Activated T-cell treated with anti-CD3 and anti-CD28 coated beads, Interleukin-2, amount 50 U/mL, for 72 hours (primary cell): ENCODE measurements around the gene TUBA3D. TPM values are rescaled to one million over a fixed set of nuclear protein-coding genes. Genes with fewer than 3 reads are reported as not detected.
"Not testable (repeated sequence)": the region's sequence is repeated elsewhere in the genome, so short reads cannot be mapped to it uniquely, and the experiment has no call there.

ENCODE experiments used
- ATAC-seq, 2 donors: fragments of 150-1000 bp; cut with Tn5 transposase; replicated peaks in 1 of 2; 2 replicates each; pipeline ENCODE4 v1.10.0; 2021; ENCODE audit warnings: moderate library complexity in 2 of 2, mild to moderate bottlenecking in 1 of 2
- DNase-seq, 2 donors: peaks; one replicate each; pipeline ENCODE4 v3.0.0; 2021 to 2022; ENCODE audit warnings: mixed read lengths in 1 of 2
- H3K27ac Mint-ChIP-seq: one replicate; pipeline ENCODE4 v1.8.0; 2022; ENCODE audit warnings: mild to moderate bottlenecking, moderate library complexity, mixed read lengths
- H3K27me3 Mint-ChIP-seq: one replicate; pipeline ENCODE4 v1.8.0; 2022; ENCODE audit warnings: low read depth, mixed read lengths
- H3K36me3 Mint-ChIP-seq, 2 donors: one replicate each; pipeline ENCODE4 v1.8.0; 2022; ENCODE audit warnings: mixed read lengths in 2 of 2, mild to moderate bottlenecking in 1 of 2; ENCODE audit not compliant: insufficient read depth in 2 of 2
- H3K4me1 Mint-ChIP-seq: one replicate; pipeline ENCODE4 v1.8.0; 2022; ENCODE audit warnings: low read depth, mixed read lengths
- H3K4me3 Mint-ChIP-seq, 2 donors: one replicate each; pipeline ENCODE4 v1.8.0; 2022; ENCODE audit warnings: mild to moderate bottlenecking in 2 of 2, mixed read lengths in 2 of 2, moderate library complexity in 2 of 2
- H3K9me3 Mint-ChIP-seq, 2 donors: one replicate each; pipeline ENCODE4 v1.8.0; 2022; ENCODE audit warnings: mixed read lengths in 2 of 2
- total RNA-seq, 2 donors: library from RNA; stranded (reverse); gene quantifications; one replicate each; pipeline ENCODE4 v1.2.3, GENCODE V29; 2022

The TUBA3D gene
- total RNA-seq, 2 donors from 2014 or later, result not detected

DNA sequence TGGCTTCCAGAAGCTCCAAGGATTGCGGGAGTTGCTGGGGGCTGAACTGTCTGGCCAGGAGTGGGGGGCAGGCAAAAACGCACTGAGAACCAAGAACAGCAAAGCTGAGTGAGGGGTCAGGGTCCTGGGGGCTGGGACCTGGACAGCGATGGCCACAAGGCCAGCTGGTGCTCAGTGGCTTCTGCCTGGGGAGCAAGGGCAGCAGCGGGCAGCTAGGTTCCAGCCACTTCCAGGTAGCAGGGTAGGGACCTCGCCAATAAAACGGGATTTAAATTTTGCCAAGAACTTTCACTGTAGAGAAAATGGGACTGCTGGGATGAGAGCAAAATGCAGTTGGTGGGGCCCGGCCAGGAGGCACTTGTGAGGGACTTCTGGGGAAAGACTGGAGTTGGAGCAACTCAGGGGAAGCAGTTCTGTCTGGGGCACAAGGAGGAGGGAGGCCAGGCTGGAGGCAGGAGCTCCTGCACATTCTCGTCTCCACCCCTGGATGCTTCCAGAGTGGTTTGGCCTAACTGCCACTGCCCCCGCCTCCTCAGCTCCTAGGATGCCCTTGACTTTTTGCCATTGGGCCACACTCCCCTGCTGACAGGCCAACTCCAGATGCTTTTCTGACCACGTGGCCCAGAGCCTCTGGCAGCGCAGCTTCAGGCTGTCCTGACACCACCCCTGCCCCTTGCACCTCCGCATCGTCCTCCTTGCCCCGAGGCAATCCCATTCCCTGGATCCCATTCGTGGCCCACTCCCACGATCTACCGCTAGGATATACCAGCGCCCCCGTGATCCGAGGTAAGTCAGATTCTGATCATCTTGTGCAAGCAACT, 46.3 kb downstream of the TUBA3D start:
- Mint-ChIP-seq H3K36me3 (peaks cover 0 to 4% of the 10 kb centered on the region in 2 donors), H3K4me1 (peaks cover under 1% of the 10 kb centered on the region), H3K9me3 (no peaks in the 10 kb centered on the region), H3K27ac (no peak overlapping the region), H3K27me3 (no peaks in the 10 kb centered on the region), H3K4me3 (no peak overlapping the region)
- no peak for DNase-seq
- ATAC-seq, result no peak

GRCh38 chr2:131525256-131525655, 49.3 kb downstream of the TUBA3D start:
- H3K27ac Mint-ChIP-seq, H3K27me3 Mint-ChIP-seq, H3K9me3 Mint-ChIP-seq, H3K36me3 Mint-ChIP-seq, H3K4me3 Mint-ChIP-seq, ATAC-seq, DNase-seq: not testable (repeated sequence)
- peaks cover 19% of the 10 kb centered on the region for H3K4me1 Mint-ChIP-seq

- H3K9me3 Mint-ChIP-seq, H3K27me3 Mint-ChIP-seq, H3K36me3 Mint-ChIP-seq: not testable (repeated sequence)
- peak; percentile 86 for DNase-seq
- peak; percentile 91 for ATAC-seq
- Mint-ChIP-seq H3K4me3 (peak within 1 kb of the TSS; percentile 91), H3K27ac (peak within 1 kb of the TSS; percentile 76), H3K4me1 (peaks cover 19% of the 10 kb centered on the region)
Measured at GRCh38 chr2:131527131-131528001, 51.4 kb downstream of the TUBA3D start, which contains the start of gene CCDC74A. CCDC74A (plus strand) TSS chr2:131527888; CDS start chr2:131527971, 83 bp downstream.

DNA sequence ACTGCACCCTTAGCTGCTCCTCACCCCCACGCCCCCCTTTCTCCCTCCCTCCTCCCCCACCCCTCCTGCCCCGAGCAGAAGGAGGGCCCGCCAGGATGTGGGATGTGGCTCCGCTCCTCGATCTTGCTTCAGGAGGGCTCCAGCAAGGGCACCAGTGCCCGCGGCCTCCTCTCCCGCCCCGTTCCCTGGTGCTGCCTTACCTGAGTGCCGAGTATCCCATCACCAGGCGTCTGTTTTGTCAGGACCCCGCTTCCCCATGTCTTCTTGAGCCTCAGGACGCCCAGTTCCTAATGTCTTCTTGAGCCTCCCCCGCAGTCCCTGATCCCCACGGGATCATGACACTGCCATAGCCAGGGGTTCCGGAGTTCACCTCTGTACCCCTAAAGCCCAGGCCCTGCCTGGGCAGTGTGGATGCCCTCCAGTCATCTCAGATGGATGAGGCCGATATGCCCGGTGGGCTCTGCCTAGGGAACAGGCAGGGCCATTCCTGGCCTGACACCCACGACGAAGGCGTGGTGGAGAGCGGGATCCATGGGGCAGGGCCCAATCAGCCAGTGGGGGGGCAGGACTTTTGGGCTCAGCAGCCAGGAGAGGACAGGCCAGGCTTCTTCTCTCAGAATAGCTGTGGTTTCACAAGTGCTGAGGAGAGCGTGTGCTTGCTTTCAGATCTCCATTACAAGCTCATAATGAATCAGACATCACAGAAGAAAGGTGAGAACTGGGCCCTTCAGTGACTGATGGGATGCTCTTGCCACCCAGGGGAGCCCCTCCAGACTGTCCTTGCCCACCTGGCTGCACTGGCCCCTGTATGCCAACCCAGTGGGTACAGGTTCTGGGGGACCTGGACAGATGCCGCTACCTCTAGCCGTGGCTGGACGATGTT, 53.3 kb downstream of the TUBA3D start:
- not testable (repeated sequence) for H3K27me3 Mint-ChIP-seq, DNase-seq, H3K36me3 Mint-ChIP-seq, H3K27ac Mint-ChIP-seq, H3K9me3 Mint-ChIP-seq
- H3K4me1 Mint-ChIP-seq, result peaks cover 19% of the 10 kb centered on the region
- peak; percentile 14 to 15 for ATAC-seq
- peak overlapping the region; percentile 60 to 77 for H3K4me3 Mint-ChIP-seq

GRCh38 chr2:131529864-131530445, 54.0 kb downstream of the TUBA3D start:
- H3K36me3 Mint-ChIP-seq, H3K9me3 Mint-ChIP-seq, H3K27ac Mint-ChIP-seq, H3K27me3 Mint-ChIP-seq, ATAC-seq, DNase-seq: not testable (repeated sequence)
- peak overlapping the region in 1 of 2 donors; percentile 77 for H3K4me3 Mint-ChIP-seq
- H3K4me1 Mint-ChIP-seq, result peaks cover 19% of the 10 kb centered on the region

GRCh38 chr2:131530626-131531344, 54.9 kb downstream of the TUBA3D start:
- not testable (repeated sequence) for H3K4me3 Mint-ChIP-seq, DNase-seq, ATAC-seq, H3K27ac Mint-ChIP-seq, H3K9me3 Mint-ChIP-seq, H3K36me3 Mint-ChIP-seq, H3K27me3 Mint-ChIP-seq
- peaks cover 19% of the 10 kb centered on the region for H3K4me1 Mint-ChIP-seq

- not testable (repeated sequence) for H3K27me3 Mint-ChIP-seq, H3K36me3 Mint-ChIP-seq, H3K27ac Mint-ChIP-seq, H3K4me3 Mint-ChIP-seq, H3K9me3 Mint-ChIP-seq, DNase-seq, ATAC-seq
- peaks cover 19% of the 10 kb centered on the region for H3K4me1 Mint-ChIP-seq
Measured at GRCh38 chr2:131531547-131532185, 55.7 kb downstream of the TUBA3D start.

Other genes starting within 250 kb of the TUBA3D start
- gene RAB6D, start 112.0 kb upstream of the TUBA3D start, total RNA-seq, result under 1 TPM in 1 of 2 donors, not detected in 1; 0.09 TPM
- gene MZT2A, start 16.3 kb downstream of the TUBA3D start, total RNA-seq, result 100 to 1,000 TPM; 158 to 178 TPM
- 1 to 10 TPM; 2.1 to 4.3 TPM for gene CCDC74A, start 51.8 kb downstream of the TUBA3D start, total RNA-seq